Measurements from ENCODE around the gene TMEM132D.

TMEM132D gene

DNA sequence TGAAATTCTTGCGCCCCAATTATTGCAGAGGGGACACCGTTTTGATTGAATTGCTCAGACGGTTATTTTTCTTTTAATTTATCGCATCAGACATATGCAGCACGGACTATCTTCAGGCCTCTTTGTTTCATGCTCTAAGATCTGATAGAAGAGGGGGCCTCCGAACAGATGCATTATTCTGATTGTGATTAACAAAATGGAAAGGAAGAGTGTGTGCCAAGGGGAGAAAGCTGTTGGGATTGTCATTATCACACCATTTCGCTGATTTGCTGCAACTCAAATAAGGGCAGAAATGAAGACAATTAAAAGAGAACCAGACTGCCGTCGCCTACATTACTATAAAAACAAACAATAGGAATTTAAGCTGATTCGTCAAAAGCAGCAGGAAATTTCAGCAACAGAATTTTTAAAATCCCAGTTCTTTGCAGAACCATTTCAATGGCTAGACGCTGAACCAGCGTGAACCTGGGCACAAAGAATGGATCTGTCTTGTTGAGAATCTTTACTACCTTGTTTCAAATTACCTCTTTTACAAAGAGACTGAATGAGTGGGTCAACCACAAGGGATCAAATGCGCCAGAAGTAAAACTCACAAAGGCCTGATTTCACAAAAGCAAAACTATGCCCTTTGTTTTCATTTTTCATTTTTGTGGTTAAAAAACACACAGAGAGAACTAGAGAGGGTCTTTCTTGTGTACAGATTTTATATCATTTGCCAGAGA is 30.6 kb downstream of the TMEM132D start:
- DNase-seq = peak; percentile 31

- DNase-seq = peak; percentile 54
Measured at GRCh38 chr12:129871991-129872972, 31.5 kb downstream of the TMEM132D start.

GRCh38 chr12:129870796-129871195 is 33.0 kb downstream of the TMEM132D start:
- DNase-seq = peak; percentile 29

DNA sequence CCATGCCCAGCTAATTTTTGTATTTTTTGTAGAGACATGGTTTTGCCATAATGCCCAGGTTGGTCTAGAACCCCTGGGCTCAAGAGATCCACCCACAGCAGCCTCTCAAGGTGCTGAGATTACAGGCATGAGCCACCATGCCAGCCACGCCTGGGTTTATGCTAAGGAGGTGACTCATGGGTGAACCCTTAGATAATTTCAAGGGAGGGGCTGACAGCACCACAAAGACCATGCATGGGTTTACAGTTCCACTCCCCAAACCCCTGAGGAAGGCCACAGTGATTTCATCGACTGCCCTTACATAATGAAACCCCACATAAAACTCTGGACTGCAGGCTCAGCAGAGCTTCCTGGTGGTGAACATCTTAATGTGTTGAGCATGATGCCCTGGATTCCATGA is 33.7 kb downstream of the TMEM132D start:
- peak; percentile 49 for DNase-seq

DNA sequence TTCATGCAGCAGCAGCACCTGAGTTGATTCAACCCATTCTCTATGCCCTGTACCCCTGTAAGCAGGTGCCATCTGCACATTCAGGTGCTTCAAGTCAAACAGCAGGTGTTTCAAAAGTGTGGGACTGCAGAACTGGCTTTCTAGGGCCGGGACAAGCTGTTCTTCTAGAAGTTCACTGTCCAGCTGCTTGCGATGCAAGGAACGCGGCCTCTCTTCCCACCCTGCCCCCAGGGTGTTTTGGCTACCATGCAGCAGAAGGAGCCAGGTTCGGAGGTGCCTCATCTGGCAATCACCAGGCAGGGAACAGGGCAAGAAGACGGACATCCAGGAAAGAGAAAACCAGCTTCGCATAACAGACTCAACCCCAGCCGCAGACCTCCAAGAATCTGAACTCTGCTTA is 35.2 kb downstream of the TMEM132D start:
- peak; percentile 64 for DNase-seq

- peak; percentile 54 for DNase-seq
Measured at GRCh38 chr12:129863938-129864337, 39.9 kb downstream of the TMEM132D start.

- DNase-seq = no peak
Measured at GRCh38 chr12:129862561-129863175, 41.2 kb downstream of the TMEM132D start.

DNA sequence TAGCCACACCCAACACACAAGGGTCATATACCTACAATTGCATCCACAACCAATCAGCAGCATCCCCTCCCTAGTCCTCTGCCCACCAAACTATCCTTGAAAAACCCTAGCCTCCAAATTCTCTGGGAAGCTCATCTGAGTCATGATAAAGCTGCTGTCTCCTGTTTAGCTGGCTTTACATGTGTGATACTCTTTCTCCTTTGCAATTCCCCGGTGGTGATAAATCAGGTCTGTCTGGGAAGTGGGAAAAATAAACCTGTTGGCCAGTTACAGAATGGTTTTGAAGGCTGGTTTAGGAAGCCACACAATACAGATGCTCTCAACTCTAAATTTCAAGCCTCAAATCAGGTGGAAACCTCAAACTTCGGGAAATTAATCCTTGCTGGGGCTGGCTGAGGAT is 41.9 kb downstream of the TMEM132D start:
- DNase-seq = peak; percentile 42

DNA sequence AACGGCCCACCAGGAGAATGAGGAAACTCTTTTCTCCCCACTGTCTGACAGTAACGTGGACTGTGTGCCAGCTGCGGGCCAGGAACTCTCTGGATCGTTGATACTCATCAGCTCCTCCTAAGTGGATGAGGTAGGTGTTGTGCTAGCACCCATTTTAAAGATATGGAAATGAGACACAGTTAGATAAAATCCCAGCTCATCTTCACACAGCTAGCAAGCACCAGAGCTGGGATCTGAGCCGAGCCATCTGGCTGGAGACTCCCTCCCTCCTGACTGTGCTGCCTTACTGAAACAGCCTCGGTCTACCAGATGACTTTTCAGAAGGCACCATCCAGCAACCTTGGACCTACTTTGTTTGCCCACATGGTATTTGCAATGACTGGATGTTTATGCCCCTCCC is 49.2 kb downstream of the TMEM132D start:
- DNase-seq = no peak

DNA sequence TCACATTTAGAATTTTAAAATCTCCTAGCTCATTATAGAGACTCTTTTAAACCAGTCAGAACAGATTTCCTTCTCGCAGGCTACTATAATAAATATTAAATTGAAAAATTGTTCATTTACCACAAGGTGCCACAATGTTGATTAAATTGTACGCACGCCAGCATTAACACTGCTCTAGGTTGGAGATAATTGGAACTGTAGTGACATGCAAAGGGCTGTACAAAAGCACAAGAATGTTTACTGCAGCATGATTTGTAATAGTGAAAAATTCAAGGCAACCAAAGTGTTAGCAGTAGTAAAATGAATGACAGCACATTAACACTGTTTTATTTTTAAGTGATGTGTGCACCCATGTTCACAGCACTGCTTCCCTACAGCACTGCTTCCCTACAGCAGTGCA is 52.5 kb downstream of the TMEM132D start:
- DNase-seq = no peak

DNA sequence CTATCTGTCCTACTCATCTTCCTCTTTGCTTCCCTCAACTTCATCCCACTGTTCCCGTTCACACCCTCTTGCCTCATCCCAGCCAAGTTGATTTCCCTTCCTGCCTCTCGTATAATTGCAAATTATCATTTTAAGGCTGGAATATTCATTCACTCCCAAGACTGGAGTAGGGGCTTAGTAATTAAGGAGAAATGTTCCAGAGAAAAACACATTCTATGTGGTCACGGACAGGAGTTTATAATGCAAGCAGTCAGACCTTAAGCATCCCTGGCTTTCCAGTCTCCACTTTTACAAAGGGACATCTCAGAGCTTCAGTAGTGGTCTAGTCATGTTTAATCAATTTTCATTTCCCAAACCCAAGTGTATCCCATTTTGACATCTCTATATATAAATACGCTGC is 54.9 kb downstream of the TMEM132D start:
- DNase-seq = no peak

DNA sequence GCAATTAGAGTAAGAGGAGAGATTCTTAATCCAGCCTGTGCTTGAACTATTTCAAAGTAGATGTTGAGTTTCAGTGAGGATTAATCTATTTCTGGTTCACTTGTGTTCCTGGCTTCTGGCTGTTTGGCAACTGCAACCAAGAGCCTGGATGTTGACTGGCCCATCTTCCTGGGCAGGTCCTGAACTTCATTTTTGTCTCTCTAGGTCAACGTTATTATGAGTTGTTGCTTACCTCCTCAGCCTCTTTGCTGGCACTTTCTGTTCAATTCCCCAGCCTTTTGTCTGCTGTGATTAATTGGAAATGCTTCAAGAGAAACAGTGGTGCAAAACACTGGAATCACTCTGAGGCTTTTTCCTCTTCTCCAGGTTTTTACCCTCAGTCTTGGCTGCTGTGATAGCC is 56.8 kb downstream of the TMEM132D start:
- no peak for DNase-seq

GRCh38 chr12:129844662-129845220 is 59.1 kb downstream of the TMEM132D start:
- DNase-seq = no peak

DNA sequence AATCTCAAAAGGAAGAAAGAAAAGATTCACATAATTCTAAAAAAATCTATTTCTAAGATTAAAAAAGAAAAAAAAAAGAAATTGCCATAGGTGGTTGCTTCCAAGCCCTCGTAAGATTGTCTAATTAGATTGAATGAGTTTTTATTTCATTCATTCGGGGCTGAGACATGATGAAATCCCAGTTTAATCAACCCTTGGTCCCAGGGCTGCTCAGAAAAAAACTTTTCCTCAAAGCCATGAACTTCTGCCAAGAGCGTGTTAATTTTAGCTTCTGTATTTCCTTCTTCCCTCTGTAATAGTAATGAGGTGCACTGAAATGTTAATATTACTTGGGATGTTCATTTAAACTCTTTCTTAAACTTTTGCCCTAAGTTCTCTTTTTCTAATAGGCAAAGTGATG is 62.6 kb downstream of the TMEM132D start:
- DNase-seq = no peak

DNA sequence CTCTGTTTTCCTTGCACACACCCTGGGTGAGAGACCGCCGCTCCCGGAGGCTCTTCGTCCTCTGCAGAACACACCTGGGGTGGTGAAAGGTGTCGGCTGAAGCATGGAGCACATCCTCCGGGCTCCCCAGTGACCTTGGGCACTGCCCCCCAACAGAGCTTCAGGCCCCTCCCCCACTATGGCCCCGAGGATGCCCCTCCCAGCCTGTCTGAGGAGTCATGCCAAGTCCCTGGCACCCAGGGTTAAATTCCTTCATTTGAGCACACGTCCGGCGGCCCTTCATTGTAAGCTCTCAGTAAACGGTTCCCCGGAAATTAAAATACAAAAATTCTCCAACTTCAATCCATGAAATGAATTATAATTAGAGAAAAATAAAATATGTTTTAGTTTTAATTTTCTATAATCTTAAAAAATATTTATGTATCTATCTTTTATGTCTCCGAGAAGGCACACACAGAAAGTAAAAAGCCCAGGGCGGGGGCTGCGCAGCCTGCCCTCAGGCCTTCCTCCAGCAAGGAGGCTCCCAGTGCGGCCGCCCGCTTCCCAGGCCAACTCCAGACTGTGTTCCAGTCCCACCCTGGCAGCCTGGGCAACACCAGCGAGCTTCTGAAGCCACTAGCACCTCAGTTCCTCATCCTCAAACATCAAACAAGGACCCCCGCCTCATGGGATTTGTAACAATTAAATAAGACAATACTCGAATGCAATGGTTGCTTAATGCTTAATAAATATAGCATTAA is 63.5 kb downstream of the TMEM132D start:
- DNase-seq = no peak

- DNase-seq = no peak
Measured at GRCh38 chr12:129839679-129840078, 64.1 kb downstream of the TMEM132D start.

GRCh38 chr12:129831294-129831693 is 72.5 kb downstream of the TMEM132D start:
- peak; percentile 44 for DNase-seq

- peak; percentile 50 for DNase-seq
Measured at GRCh38 chr12:129830796-129831195, 73.0 kb downstream of the TMEM132D start.

GRCh38 chr12:129827866-129828384 is 75.9 kb downstream of the TMEM132D start:
- DNase-seq = no peak

- peak; percentile 25 for DNase-seq
Measured at GRCh38 chr12:129827102-129827865, 76.5 kb downstream of the TMEM132D start.

DNA sequence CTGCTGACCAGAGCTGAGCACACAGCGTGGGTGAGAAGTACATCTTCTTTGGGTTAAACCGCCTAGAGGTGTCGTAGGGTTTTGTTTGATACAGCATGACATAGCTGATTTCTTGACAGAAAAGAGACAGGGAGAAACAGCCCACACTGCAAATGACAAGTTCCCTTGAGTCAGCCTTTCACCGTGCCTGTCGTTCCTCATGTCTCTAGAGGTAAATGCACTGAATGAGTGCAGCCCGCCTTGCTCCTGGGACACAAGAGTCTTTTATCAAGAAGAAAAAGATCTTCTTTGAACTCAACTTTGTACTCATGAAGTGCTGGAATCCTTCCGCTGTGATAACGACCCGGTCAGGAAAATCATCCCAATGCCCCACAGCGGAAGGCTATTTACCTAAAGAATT is 77.6 kb downstream of the TMEM132D start:
- peak; percentile 57 for DNase-seq

All from islet precursor cell (in vitro differentiated cells).